Stimulated activated CD8-positive, alpha-beta memory T cell treated with anti-CD3 and anti-CD28 coated beads, Interleukin-15, amount 100 ng/mL, for 1 hour (primary cell): Measurements from ENCODE around the gene C10orf105.

Experiments used
- DNase-seq: peaks from one replicate; pipeline ENCODE4 v3.0.0-alpha.2; 2020; ENCODE audit warnings: low read depth

Gene C10orf105

DNA sequence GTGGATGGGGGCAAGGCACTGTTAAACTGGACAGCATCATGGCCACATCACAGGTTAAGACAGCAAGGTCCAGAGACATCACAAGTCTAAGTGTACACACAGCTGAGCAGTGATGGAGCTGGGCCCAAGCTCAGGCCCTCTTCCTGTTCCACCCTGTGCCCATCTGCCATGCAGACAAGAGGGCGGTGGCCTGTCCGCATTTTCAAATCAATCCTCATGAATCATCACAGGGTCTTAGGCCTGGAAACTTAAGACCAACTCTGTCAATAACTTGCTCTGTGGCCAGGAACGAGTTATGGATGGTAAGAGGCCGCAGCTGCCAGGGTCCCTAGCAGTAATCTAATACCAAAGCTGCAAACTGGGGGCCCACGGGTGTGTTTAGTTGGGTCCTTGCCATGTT is 3.2 kb downstream of the C10orf105 start:
- DNase-seq, result no peak

DNA sequence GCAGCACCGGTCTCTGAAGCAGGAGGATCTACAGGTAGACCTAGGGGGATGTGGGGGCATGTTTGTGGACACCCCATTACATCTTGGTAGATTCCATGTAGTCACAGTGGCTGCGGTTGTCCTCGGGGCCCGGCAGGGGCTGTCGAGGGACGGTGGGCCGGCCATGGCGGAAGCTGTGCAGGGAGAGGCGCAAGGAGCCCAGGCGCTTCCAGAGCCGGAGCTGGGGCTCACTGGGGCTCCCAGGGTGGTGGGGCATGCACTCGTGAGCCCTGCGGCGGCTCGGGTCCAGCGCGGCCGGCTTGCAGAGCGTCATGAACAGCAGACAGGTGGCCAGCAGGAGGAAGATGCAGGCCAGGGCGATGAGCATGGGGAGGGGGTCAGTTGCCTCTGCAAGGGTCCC is 3.7 kb downstream of the C10orf105 start:
- no peak for DNase-seq

DNA sequence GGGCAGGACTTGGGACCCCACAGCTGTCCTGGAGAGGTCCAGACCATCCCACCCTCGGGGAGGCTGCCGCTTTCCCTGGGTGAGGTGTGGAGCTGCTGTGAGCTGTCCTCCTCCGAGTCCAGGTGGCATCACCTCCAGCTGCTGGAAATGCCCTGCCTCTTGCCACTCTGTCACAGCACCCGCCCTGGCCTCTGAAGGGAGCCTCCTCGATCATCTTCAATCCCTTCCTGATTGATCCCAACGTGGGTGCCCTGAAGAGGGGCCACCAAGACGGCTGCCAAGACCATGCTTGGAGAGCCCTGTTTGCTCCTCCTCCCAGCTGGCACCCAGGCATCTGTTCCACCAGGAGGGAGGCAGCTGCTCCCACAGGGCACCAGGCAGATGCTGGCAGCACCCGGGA is 4.6 kb downstream of the C10orf105 start:
- no peak for DNase-seq

DNA sequence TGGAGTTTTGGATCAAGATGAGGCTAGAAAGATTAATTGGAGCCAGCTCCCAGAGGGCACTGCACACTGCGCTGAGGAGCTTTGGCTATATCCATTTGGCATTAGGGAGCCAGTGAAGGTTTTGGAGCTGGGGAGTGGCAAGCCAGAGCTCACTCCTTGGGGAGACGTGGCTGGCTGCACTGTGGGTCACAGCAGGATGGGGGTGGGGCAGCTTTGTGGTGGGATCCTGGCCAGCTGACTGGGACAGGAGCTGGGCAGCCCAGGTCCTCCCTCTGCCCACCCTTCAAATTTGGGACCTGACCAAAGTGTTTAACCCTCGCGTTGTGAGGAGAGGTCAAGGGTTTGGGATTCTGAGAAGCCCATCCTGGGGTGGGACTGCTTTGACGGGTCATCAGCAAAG is 5.0 kb downstream of the C10orf105 start:
- DNase-seq, result no peak

DNA sequence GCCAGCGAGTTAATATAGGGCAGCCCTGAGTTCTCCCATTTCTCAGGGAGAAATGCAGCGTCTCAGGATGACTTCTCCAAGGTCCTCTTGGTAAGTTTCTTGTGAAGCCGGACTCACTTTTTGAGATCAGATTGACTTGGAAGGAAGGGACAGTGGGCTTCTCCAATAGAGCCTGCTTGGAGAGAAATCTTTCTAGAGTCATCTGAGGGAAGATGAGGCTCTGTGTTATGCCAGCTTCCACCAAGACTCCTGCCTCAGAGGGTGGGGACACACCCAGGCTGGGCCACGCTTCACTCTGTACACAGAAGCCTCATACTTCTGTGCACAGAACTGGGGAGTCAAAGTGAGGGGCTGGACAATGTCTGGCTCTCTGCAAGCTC is 5.6 kb downstream of the C10orf105 start:
- DNase-seq, result no peak

DNA sequence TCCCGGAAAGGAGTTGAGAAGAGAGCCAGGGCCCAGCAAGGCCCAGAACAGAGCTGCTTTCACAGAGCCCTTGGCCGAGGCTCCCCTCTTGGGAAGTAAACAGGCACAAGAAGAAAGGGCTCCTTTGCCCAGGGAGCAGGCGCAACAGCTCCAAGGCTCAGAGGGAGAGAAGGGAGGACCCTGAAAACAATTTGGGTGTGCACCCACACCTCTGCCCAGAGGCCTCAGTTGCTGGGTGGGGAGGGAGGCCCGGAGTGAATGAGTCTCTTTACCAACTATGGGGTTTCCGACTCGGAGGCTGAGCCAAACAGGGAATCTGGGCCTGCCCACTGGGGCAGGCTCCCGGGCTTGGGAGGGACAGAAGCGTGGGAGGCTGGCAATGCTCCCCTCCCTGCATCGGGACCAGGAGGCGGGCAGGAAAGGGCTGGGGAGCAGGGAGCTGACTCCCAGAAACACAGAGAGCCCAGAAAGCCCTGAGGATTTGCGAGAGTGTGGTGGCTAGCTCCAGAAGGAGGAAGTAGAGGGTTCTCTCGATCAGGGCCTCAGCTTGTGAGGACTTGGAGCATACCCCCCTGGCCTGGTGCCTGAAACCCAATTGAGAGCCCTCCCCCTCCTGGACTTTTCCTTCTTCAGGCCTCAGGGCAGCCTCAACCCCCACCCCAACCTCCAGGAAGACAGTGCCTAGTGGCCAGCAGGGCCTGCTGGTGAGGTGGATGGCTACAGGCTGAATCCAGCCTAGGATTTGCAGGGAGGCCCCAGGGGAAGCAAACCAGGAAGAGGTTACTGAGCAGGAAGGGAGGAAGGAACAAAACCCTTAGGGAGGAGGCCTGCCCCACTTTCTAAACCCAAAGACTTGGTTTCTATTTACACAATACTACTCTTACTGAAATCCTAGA is 6.2 kb downstream of the C10orf105 start:
- DNase-seq, result no peak

DNA sequence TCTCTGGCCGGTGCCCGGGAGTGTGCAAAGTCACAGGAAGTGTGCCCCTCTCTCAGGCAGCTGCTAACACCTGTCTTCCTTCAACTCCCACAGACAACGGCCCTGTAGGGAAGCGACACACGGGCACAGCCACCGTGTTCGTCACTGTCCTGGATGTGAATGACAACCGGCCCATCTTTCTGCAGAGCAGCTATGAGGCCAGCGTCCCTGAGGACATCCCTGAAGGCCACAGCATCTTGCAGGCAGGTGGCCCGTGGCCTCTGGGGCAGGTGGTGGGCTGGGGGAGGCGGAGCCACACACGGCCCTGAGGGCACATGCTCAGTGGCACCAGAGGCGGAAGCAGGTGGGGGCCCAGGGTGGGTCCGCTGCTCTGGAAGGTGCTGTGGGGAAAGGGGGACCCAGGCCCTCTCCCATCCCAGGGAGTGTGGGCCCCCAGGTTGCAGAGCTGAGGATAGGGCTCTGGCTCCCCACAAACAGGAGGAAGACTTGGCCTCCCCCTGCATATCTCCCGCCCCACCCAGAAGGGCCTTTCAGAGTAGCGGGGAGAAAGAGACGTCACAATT is 6.9 kb downstream of the C10orf105 start:
- DNase-seq, result peak; percentile 14

DNA sequence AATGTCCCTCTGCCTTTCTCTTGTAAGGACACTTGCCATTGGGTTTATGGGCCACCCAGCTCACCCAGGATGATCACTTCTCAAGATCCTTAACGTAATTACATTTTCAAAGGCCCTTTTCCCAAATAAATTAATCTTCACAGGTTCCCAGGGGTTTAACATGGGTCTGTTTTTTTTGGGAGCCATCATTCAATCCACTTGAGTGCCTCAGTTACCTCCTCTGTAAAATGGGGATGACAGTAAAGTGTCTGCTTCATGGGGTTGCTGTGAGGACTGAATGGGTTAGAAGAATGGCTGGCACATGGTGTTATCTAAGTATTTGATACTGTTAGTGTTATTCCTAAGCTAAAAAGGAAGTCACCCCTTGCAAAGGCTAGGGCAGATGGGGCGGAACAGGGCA is 7.4 kb downstream of the C10orf105 start:
- no peak for DNase-seq

DNA sequence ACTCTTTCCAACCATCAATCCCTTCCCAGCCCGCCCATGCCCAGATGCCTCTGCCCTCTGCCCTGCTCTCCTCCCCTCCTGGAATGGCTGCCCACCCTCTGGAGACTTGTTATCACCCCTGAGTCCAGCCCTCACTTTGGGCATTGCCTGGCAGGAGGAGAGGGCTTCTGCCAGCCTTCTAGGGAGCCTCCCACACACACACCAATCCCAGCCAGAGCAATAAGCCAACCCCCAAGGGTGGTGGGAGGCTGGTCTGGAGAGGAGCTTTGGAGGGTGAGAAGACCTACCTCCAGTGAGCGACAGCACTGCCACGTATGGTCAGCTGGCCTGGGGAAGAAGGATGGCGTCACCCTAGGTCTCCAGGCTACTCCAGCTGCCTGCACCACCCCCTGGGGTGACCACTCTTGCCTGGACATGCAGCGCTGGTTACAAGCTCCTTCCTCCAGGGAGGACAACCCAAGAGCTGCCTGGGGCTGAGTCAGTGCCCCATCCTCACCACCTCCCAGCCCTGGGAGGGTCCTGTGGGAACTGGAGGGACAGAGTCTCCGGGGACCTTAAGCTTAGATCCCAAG is 8.4 kb downstream of the C10orf105 start:
- no peak for DNase-seq

DNA sequence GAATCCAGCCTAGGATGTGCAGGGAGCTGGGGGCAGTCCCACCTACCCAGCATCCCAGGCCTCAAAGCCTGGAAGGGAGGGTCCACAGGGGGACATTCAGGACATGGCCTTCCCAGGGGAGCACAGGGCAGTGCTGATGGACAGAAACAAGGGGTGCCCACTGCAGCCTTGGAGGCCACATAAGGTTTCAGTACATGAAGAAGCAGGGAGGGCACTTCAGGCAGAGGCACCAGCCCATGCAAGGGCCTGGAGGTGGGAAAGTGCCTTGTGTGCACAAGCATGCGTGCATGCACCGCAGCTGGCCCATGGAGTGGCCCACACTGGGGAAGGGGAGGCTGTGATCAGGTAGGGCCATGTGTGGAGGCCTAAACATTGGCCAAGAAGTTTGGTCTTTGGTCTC is 9.1 kb downstream of the C10orf105 start:
- DNase-seq, result no peak

DNA sequence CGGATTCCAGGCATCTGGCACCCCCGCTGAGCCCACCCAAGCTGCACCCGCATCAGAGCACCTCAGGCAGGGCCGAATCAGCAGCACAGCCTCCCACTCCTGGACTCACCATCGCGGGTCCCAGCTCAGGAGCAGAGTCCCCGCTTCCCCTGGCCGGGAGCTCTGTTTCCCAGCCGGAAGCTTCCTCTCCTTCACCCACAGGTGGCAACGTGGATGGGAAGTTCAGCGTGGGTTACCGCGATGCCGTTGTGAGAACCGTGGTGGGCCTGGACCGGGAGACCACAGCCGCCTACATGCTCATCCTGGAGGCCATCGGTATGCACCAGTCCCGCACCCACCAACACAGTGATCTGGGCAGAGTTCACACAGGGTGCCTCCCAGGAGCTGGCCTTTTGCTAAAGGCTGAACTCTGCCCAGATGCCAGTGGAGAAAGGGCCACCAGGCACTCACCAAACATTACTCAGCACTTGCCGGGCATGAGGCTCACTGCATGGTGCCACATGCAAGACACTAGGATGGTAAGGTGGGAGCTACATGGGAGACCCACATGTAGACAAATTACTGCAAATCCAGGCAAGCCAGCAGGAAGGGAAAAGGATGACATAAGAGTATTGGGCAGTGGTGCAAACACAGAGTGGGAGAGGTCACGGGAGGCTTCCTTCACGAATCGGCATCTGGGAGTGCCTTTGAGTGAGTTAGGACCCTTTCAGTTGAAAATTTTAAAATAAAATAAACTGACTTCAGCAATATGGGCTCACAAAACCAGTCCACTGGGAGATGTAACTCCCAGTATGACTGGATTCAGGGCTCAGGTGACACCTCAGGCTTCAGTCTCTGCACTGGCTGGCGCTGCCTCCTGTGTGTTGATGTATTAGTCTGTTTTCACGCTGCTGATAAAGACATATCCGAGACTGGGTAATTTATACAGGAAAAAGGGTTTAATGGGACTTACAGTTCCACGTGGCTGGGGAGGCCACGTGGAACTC is 10.4 kb downstream of the C10orf105 start:
- DNase-seq, result no peak

DNA sequence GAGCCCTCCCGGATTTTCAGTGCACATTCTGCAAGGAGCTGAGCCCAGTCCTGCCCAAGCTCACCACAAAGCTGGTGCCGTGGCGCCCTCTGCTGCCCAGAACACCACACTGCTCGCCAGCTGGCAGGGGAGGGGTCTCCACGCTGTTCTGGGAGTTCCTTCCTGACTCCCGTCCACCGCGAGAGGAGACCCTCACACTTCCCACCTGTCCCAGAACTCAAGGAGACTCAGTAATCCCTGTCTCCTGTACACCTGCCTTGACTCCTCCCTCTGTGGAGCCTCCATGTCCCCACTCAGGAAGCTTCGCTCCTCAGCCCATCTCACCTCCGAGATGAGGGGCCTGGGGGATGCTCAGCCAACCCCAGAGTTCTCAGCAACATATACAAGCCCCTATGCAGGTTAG is 11.3 kb downstream of the C10orf105 start:
- DNase-seq, result peak; percentile 38

DNA sequence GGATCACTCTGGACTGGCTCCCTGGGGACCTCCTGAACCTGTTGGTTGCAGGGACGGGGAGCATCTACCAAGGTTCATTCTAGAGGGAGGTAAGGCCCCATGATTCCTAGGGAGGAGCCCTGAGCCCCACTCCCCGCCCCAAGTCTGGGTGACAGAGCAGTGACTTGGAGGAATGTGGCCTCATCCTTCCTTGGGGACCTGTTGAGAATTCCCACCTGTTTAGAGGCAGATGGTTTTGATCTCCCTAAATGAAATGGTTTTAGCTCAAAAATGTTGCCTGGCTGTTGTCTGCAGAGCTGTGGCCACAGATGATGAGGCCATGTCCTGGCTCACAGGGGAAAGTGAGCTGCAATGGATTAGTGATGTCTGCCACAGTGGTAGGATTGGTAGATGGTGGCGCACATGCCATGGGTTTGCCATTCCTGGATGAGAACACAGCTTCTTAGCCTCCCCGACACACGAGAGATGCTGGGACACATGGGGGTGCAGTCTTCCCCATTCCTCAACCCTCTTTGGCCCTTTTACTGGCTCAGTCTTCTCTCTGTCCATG is 12.3 kb downstream of the C10orf105 start:
- no peak for DNase-seq

DNA sequence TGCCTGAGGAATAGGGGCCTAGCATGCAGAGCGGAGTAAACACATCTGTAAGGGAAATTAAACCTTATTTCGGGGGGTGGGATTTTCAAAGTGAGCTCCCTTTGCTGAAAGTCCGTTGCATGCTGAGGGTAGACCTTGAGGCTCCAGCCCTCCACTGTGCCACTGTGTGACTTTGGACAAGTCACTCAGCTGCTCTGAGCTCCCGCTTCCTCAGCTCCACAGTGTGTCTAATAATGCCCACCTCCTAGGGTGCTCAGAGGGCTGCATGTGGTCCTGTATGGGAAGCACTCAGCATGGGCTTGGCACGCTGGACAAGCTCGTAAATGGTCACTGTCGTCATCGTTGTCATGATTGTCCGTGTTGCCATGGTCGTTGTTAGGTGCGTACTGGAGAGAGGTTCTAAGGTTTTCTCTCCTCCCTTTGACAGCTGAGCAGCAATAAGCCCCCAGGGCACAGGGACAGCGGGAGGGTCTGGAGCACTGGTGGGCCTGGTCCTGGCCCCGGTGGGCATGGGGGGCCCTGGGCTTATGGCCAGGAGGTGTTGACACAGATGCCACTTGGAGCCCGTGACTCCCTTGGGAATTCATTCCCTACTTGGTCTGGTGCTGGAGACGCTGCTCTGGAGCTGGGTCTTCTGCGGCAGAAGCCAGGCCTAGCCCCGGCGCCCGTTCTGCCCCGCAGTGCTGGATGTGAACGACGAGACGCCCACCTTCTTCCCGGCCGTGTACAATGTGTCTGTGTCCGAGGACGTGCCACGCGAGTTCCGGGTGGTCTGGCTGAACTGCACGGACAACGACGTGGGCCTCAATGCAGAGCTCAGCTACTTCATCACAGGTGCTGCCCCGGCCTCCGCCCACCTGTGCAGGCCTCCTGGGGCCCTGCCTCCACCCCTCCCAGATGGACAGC is 13.1 kb downstream of the C10orf105 start:
- DNase-seq, result no peak

DNA sequence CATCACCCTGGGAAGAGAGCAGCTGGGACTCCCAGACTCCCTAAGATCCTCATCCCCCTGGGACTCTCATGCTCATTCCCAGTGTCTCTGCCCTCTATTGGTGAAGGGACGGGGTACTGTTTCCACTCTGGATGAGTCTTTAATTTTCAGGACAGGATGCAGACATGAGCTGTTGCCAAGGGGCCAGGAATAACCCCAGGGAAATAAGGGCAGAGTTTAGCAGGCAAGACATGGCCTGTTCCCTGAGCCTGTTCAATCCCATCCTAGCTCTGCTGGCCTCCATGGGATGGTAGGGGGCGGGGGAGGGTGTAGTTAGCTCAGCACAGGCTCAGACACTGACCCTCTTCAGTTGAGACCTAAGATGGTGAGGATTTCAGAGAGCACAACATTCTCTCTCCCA is 14.0 kb downstream of the C10orf105 start:
- no peak for DNase-seq

DNA sequence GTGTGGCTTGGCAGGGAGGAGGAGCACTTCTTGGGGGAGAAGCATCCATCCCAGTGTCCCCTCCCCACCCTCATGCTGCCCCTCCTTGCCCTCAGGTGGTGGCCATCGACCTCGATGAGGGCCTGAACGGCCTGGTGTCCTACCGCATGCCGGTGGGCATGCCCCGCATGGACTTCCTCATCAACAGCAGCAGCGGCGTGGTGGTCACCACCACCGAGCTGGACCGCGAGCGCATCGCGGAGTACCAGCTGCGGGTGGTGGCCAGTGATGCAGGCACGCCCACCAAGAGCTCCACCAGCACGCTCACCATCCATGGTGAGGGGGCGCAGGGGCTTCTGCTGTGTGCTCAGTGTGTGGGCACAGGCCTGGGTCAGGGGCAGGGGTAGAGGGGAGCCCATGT is 14.8 kb downstream of the C10orf105 start:
- no peak for DNase-seq

DNA sequence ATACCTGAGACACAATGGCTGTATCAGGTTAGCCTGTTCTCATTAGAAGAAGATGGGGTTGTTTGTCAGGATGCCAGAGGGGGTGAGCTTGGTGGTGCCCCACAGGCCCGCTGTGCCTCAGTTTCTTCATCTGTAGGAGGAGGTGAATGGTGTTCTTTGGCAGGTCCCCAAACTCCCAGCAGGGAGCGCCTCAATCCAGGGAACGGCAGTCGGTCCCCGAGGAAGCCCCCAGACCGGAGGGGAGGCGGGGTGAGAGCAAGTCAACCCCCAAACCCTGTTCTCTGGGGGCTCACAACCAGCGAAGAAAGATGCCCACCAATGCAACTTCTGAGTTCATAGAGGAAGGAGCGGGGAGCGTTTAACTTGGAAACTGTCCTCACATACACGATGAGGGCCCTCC is 16.0 kb downstream of the C10orf105 start:
- DNase-seq, result no peak

DNA sequence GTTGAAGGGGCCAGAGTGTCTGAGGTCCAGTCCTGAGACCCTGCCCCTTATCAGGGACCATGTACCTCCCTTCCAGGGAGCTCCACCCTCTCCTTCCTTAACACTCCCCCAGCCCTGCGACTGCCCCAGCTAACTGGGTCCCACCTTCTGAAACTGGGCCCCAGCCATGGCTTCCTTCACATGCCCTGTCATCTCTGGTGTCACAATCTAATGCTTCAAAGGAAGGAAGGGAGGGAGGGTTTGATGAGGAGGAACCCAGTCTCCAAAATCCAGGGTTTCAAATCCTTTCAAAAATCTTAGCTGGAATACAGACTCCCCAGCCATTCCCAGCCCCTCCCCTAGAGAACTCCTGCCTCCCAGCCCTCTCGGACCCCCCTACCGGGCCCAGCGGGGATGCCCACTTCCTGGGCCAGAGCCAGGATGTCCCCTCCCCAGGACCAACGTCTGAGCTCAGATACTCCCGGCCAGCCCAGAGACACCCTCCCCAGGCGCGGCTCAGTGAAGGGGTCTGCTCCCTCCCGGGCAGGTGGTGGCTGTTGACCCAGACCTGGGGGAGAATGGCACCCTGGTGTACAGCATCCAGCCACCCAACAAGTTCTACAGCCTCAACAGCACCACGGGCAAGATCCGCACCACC is 18.0 kb downstream of the C10orf105 start:
- no peak for DNase-seq

DNA sequence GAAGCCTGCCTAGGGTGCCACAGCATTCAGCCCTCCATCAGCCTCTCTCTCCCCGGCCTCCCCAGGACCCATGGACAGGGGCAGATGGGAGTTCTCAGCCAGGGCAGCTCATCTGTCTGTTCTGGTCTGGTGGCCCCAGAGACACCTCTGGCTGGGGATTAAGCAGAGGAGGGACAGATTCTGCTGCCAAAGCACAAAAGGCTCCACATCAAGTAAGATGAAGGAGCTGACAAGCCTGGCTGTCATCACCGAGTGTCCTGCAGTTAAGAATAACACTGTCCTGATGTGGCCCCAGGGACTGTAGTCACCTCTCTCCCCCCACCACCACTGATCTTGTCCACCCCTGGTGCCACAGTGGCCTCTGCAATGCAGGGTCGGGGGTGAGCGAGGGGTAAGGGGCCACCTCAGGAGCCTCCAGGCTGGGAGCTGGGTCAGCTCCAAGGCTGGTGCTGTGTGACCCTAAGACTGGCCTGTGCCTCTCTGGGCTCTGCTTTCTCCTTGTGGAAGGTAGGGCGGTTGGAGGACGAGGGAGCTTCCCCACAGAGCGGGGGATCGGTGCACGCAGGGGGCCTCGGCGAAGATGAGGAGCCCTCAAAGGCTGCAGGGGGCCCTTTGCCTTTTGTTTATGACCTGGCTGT is 18.7 kb downstream of the C10orf105 start:
- no peak for DNase-seq

DNA sequence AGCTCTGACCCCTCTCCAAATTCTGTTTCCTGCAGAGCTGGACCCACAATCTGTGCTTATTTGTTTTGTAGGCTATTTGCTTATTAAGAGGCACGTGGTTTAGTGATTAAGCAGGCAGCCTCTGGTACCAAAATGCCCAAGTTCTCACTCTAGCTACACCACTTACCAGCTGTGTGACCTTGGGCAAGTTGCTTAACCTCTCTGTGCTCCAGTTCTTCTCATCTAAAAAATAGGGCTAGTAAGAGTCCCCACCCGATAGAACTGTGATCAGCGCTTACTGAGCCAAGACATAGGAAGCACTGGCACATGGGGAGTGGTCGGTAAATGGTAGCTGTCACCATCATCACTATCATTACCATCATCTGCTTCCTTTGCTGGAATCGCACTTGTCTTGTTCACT is 20.8 kb downstream of the C10orf105 start:
- no peak for DNase-seq
